Smooth muscle cell of the brain vasculature (primary cell): ENCODE measurements around the gene SCFD2.

ENCODE experiments used
- DNase-seq: peaks from one replicate; pipeline ENCODE4 v3.0.0-alpha.2; 2012; ENCODE audit warnings: low read depth, low spot score

Gene SCFD2

GRCh38 chr4:52883707-52884669 is 481.9 kb downstream of the SCFD2 start:
- no peak for DNase-seq

GRCh38 chr4:52883183-52883621 is 482.7 kb downstream of the SCFD2 start:
- DNase-seq = no peak

DNA sequence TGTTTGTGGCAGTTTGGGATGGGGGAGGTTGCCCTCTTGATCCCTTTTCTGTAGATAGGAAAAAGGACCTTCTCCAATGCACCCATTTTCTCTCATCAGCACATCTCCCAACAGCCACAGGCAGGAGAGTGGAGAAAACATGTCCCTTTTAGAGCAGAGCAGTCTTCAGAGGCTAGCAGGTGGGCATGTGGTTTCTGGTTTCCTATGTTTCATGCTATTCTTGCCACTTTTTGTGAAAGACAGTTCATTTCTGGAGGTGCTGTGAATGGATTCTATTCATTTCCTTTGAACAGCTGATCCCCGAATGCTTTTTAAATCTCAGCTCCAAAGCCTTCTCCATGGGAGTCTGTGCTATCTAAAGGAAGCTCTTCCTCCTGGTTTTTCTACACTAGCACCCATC is 484.9 kb downstream of the SCFD2 start:
- no peak for DNase-seq

GRCh38 chr4:52879471-52879870 is 486.4 kb downstream of the SCFD2 start:
- no peak for DNase-seq

DNA sequence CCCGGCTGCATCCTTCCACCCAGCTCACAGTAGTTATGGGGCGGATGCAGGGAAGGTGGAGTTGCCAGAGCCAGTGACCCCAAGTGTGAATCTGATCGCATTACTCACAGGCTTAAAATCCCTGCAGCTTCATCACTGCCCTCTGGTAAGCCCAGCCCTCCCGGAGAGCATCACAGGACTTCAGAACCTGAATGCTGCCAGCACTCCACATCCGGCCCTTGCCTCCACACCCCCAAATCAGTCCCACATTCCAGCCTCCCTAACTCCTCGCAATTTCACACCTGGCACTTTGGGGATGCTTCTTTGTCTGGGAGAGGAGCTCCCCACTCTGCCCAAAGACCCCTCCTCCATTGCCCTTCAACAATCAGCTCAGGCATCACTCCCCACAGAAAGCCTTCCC is 488.2 kb downstream of the SCFD2 start:
- no peak for DNase-seq

- DNase-seq = no peak
Measured at GRCh38 chr4:52877036-52877435, 488.8 kb downstream of the SCFD2 start.

DNA sequence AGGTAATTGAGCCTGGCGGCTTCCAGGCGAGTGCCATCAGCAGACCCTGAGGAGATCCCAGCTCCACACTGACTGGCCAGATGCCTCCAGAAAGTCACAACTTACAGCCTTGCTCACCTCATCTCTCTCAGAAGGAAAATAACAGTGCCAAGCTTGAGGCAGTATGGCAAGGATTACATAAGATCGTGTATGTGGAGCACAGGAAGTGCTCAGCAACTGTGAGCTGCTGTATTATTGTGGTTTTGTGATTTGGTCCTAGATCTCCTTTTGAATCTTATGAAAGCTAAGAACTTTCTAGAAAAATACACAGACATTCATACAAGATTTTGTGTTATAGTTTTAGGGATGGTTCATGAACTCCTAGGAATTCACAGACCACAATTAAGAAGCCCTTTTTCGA is 489.8 kb downstream of the SCFD2 start:
- no peak for DNase-seq

GRCh38 chr4:52874948-52875347 is 490.9 kb downstream of the SCFD2 start:
- no peak for DNase-seq

GRCh38 chr4:52873861-52874343 is 492.0 kb downstream of the SCFD2 start:
- no peak for DNase-seq

DNA sequence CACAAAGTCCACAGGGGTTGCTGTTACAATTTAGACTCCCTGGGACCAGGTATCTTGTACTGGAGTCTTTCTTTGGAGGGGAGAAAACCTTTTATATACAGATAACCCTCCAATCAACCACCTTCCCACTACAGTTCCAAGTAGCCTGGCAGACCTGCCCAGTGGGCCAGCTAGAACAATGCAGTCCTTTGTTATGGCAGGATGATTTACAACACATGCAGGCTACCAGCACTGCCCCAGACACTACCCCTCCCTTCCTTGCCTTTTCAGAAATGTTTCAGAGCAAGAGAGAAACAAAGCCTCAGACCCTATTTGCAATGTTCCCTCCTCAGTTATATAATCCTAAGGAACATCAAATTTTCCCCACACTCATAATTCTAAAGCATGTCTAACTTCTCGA is 492.7 kb downstream of the SCFD2 start:
- no peak for DNase-seq

DNA sequence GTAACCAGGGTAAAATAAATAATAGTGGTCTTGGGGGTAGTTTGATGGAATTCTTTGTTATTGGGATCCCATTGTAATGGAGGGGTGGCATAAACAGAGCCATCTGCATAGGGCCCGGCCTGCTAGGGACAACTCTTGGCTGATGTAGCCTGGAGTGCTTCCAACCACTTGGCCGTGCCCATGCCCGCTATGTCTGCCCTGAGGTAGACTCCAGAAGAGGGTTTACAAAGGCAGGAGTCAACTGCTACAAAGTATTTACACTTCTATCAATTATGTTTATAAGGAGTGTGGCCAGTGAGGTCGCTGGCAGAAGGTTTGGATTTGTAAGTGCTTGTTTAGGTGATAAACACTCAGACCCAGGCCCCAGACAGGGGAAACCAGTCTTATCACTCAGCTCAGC is 495.6 kb downstream of the SCFD2 start:
- DNase-seq = no peak

DNA sequence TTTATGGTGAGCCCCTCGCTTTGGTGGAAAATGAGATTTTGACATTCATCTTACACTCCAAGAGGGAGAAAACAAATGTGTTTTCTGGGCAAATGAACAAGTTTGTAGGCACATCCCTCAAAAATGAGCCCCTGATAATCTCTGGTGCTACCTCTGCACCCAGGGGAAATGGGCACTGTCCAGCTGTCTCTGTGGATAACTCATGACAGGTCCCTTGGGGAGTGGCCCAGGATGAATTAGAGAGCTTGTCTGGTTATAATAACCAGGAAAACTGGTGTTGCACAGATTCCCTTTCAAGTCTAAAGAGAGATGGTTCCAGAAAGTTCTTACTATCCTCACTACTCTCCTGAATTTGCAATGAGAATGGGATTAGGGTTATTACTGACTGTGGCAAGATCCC is 496.2 kb downstream of the SCFD2 start:
- no peak for DNase-seq

DNA sequence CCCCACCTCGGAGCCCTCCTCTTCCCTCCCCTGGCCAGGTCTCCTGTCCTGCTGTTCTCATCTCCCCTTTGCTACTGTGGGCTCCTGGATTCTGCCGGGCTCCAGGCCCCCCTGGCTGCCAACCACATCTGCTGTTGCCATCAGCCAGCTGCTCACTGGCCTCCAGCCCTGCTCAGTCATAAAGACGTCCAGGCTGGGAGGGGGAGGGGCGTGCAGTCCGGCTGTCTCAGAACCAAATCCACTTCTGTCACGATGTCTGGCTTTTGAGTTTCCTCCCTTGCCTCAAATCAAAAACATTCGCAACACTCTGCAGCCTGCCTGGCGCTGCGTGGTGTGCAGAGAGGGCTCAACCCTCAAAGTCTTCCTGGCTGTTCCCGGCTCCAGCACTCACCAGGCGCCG is 496.7 kb downstream of the SCFD2 start:
- DNase-seq = no peak

DNA sequence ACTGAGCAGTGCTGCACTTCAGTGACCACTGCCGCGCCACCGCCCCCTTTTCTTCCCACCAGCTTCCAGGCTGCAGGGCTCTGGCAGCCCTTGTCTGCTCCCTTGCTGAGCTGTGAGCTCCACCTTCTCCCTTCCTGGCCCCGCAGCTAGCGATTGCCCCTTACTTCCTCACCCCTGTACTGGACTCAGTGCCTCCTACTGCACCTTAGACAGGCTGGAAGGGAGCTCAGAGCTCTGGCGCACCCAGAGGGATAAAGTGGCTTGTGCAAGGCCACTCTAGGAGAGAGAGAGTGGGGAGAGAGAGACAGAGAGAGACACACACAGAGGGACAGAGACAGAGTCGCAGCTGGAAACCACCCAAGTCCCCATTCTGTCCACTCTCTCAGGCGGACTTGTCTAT is 497.7 kb downstream of the SCFD2 start:
- DNase-seq = no peak

GRCh38 chr4:52867163-52867562 is 498.7 kb downstream of the SCFD2 start:
- DNase-seq = no peak

GRCh38 chr4:52866734-52867133 is 499.1 kb downstream of the SCFD2 start:
- no peak for DNase-seq

GRCh38 chr4:52865300-52865699 is 500.6 kb downstream of the SCFD2 start:
- DNase-seq = no peak

DNA sequence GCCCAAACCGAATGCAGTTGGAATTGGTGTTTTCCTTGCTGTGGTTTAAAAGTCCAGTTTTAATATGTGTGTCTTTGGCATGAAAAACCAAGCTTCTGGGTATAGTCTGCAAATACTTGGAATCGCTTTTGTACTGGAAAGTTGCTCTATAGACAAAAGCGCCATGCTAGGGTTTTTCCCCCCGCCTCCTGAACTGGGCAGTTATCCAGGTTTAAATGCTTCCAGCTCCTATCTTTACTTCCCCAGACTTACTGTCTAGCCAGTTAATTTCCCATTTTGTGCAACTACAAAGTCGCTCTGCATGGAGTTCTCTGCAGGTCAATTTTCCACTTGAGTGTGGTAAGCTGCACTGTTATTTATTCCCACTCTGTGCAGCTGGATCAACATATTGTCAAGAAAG is 501.1 kb downstream of the SCFD2 start:
- peak; percentile 3 for DNase-seq

- DNase-seq = no peak
Measured at GRCh38 chr4:52863324-52863723, 502.5 kb downstream of the SCFD2 start.

DNA sequence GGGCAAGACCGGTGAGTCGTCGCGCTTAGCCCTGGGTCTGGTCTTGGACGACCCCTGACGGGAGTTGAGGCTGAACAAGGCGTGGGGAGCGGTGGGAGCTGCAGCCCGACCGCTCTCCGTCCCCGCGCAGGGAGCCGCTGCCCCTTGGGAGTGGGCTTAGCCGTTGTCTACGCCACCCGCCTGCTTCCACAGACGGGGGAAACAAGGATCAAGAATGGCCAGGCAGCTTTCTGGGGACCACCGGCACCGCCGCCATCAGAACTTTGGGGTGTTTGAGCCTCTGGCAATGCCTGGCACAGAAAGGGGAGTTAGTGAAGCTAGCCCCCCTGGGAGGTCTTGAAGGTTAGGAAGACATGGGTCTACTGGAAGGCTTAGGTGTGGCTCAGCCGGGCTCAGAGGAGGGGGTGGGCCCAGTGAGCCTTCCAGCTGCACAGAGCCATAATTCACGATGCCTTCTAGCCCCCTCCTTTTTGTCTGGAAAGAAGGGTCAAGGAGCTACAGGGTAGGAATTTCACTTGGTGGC is 503.2 kb downstream of the SCFD2 start:
- no peak for DNase-seq

- peak; percentile 23 for DNase-seq
Measured at GRCh38 chr4:52861879-52862616, 503.8 kb downstream of the SCFD2 start, which contains the start of gene RASL11B. Gene RASL11B (plus strand): TSS chr4:52862317. CDS start chr4:52862508, 191 bp downstream.

DNA sequence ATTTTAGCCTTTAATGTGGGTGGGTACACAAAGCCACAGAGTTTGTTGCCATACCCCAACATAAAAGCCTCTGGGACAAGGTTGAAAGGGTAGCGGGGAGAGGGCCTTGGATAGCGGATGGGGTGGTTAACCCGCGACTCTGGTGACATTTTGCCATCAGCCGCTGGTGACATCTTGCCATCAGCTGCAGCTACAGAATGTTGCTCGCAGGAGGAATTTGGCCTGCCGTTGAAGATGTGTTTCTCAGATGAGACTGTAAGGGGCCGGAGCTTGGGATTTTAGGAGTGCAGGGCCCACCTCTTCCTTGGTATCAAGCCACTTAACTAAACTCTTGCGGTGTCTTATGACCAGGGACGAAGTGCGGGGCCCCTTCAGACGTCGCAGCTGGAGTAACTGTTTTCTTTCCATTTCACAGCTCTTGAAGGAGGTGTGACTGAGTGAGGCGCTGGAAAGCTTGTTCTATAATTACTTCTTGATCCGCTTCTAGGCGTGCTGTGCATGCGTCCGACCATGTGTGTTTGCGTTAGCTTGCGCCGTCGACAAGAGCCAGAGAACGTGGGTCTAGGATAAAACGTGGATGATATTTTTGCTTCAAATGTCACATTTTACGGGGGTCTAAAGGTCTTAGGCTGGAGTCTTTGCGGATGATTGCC is 504.6 kb downstream of the SCFD2 start:
- DNase-seq = no peak
